ENCODE data around the gene FAM53B. TPM values are rescaled to one million over a fixed set of nuclear protein-coding genes. Genes with fewer than 3 reads are reported as not detected.

FAM53B gene
- total and polyA plus RNA-seq, 12 donors = 11.6 to 42.9 (median 29.1) TPM

DNA sequence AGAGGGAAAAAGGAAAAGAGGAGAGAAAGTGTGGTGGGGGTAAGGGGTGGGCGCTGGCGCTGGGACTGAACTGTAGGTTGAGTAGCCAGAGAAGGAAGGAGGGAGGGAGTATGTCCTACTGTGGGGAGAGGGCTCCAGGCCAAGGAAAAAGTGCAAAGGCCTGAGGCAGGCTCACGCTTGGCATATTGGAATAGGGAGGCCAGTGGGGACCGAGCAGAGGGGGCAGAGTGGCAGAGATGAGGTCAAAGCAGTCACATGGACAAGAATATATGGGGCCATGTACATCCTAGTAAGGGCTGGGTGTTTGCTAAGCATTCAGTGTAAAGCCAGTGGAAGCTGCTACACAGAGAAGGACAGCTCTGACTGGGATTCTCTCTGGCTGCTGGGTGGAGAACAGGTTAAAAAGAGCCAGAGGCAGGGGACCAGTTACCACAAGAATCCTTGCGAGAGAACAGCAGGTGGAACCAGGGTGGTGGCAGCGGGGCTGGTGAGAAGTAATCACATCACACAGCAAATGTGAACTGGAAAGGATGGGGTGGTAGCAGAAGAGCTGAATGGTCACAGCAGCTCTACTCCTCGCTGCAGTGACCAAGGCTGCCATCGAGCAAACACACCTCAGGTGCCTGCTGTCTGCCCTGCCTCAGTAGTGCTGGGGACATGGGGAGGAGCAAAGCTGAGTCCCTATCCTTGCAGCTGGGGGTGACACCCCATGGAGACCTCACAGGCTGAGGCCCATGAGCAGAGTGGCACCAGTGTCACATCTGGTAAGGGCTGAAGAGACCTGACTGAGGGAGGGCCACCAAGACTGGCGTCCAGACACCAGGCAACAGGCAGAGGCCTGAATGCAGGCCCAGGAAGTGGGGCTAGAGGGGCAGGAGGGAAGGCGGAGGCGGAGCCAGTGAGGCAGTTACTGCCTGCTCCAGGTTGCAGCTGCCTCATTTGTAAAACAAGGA, 39.5 kb downstream of the FAM53B start:
- DNase-seq (no peak), ATAC-seq (no peak)
- Histone ChIP-seq H3K27ac (peak overlapping the region; percentile 74 to 98 (median 91)), H3K9me3 (no peaks in the 10 kb centered on the region), H3K4me1 (peaks cover 81 to 100% (median 100%) of the 10 kb centered on the region in 9 donors), H3K36me3 (peaks cover 0 to 36% (median 0%) of the 10 kb centered on the region in 9 donors), H3K4me3 (peak overlapping the region in 4 of 10 donors; percentile 1 to 23 (median 10)), H3K27me3 (no peaks in the 10 kb centered on the region)
- WGBS, 2 donors = 71 to 72% methylated on average over 11 of the region's 11 CpGs
- TF ChIP-seq, protein P1, sequence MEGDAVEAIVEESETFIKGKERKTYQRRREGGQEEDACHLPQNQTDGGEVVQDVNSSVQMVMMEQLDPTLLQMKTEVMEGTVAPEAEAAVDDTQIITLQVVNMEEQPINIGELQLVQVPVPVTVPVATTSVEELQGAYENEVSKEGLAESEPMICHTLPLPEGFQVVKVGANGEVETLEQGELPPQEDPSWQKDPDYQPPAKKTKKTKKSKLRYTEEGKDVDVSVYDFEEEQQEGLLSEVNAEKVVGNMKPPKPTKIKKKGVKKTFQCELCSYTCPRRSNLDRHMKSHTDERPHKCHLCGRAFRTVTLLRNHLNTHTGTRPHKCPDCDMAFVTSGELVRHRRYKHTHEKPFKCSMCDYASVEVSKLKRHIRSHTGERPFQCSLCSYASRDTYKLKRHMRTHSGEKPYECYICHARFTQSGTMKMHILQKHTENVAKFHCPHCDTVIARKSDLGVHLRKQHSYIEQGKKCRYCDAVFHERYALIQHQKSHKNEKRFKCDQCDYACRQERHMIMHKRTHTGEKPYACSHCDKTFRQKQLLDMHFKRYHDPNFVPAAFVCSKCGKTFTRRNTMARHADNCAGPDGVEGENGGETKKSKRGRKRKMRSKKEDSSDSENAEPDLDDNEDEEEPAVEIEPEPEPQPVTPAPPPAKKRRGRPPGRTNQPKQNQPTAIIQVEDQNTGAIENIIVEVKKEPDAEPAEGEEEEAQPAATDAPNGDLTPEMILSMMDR (IDR thresholded peaks at IDR 0.05) = no peak
- intact Hi-C loops (cut with DNase I) = loop anchor here in 5 of 10 donors (5.0 kb wide), 4 partner anchors 33 to 62 kb away; partner anchors contain the start of gene FAM53B (in 2 of the 5)

DNA sequence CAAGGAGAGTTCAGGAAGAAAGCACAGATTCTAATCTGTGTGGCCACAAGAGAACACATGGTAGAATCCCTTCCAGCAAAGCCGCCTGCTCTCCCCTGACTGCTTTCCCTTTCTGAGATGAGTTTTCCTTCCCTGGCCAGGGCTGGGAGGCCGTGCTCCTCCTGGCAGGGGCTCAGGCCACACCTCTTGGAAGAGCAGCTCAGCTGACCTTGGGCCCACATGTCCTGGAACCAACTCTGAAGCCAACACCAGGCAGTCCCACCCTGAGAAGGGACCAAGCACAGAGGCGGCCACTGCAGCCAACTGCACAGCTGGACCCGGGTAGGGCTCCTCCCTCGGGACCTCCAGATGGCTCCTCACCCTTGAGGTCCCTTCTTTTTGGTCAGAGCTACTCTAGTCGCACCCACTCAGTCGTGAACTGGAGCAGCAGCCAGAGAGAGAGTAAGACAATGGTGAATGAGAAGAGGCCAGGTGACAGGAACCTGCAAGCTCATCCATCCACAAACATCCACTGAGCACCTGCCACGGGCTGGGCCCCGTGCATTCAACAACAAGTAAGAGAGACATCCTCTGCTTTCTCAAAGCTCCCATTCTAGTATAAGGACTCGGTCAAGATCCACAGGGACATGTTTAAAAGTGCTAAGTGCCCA, 40.3 kb downstream of the FAM53B start:
- no peaks in the 10 kb centered on the region for H3K27me3 ChIP-seq
- peaks cover 0 to 36% (median 0%) of the 10 kb centered on the region in 9 donors for H3K36me3 ChIP-seq
- intact Hi-C loops (cut with DNase I) = loop anchor here in 5 of 10 donors (2.0 to 5.0 kb wide), 4 partner anchors 33 to 57 kb away; partner anchors contain the start of gene FAM53B (in 1 of the 5)
- TF ChIP-seq, protein P1 (IDR thresholded peaks at IDR 0.05) = no peak
- ATAC-seq (peak; percentile 58 to 79 (median 70)), DNase-seq (peak; percentile 86 to 88)
- H3K9me3 ChIP-seq = no peaks in the 10 kb centered on the region
- WGBS, 2 donors = 14 to 18% methylated on average over 10 of the region's 10 CpGs
- peak overlapping the region; percentile 74 to 98 (median 91) for H3K27ac ChIP-seq
- H3K4me3 ChIP-seq = peak overlapping the region in 4 of 10 donors; percentile 1 to 23 (median 10)
- peaks cover 80 to 100% (median 100%) of the 10 kb centered on the region in 9 donors for H3K4me1 ChIP-seq

DNA sequence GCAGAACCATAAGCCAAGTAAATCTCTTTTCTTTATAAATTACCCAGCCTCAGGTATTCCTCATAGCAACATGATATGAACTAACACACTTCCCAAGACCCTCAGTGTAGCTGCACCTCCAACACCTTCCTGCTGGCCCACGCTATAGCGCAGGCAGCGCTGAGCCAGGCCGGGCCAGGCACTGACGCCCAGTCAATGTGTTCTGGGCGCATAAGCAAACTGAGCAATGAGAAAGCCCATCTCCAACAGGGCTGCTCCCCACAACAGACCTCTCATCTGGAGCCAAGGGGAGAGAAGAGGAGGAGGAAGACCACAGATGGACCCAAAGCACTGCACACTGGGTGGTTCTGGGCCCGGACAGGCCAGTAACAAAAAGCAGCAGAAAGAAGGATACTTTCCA, 40.8 kb downstream of the FAM53B start:
- peaks cover 0 to 36% (median 0%) of the 10 kb centered on the region in 9 donors for H3K36me3 ChIP-seq
- H3K9me3 ChIP-seq = no peaks in the 10 kb centered on the region
- no peak for DNase-seq
- no peaks in the 10 kb centered on the region for H3K27me3 ChIP-seq
- peaks cover 76 to 100% (median 100%) of the 10 kb centered on the region in 9 donors for H3K4me1 ChIP-seq
- TF ChIP-seq, protein P1 (IDR thresholded peaks at IDR 0.05) = no peak
- H3K4me3 ChIP-seq = peak overlapping the region in 2 of 10 donors; percentile 2 to 23
- 55 to 70% methylated on average over 7 of the region's 7 CpGs for WGBS, 2 donors
- no peak for ATAC-seq
- intact Hi-C loops (cut with DNase I) = loop anchor here in 5 of 10 donors (2.0 to 5.0 kb wide), 4 partner anchors 34 to 56 kb away; partner anchors contain the start of gene FAM53B (in 1 of the 5)
- H3K27ac ChIP-seq = peak overlapping the region; percentile 74 to 98 (median 91)
